Activated CD8-positive, alpha-beta memory T cell treated with anti-CD3 and anti-CD28 coated beads, Interleukin-2, amount 10 ng/mL, durations not matched to agents 7 days and 5 days (primary cell): Measurements from ENCODE around the gene WDPCP. TPM values are rescaled to one million over a fixed set of nuclear protein-coding genes. Genes with fewer than 3 reads are reported as not detected.
"Not testable (repeated sequence)": the region's sequence is repeated elsewhere in the genome, so short reads cannot be mapped to it uniquely, and the experiment has no call there.

Experiments used
- ATAC-seq: fragments of 150-1000 bp; cut with Tn5 transposase; one replicate; pipeline ENCODE4 v1.10.0; 2021; ENCODE audit warnings: moderate library complexity
- CTCF ChIA-PET: fragments of 350-600 bp; sonication (Branson Sonifier 250); formaldehyde crosslinking; loops from one replicate; lab custom pipeline; 2021; ENCODE audit warnings: antibody characterized with exemption; lab: Charles Lee
- DNase-seq: peaks from one replicate; pipeline ENCODE4 v3.0.0-alpha.2; 2020
- H3K27ac Mint-ChIP-seq: one replicate; pipeline ENCODE4 v1.8.0; 2021; ENCODE audit warnings: mild to moderate bottlenecking, mixed read lengths
- H3K27me3 Mint-ChIP-seq: one replicate; pipeline ENCODE4 v1.8.0; 2021; ENCODE audit warnings: mixed read lengths
- H3K36me3 Mint-ChIP-seq: one replicate; pipeline ENCODE4 v1.8.0; 2021; ENCODE audit warnings: mild to moderate bottlenecking, mixed read lengths
- H3K4me1 Mint-ChIP-seq: one replicate; pipeline ENCODE4 v1.8.0; 2021; ENCODE audit warnings: mixed read lengths
- H3K4me3 Mint-ChIP-seq: one replicate; pipeline ENCODE4 v1.8.0; 2021; ENCODE audit warnings: mild to moderate bottlenecking, moderate library complexity, mixed read lengths
- H3K9me3 Mint-ChIP-seq: one replicate; pipeline ENCODE4 v1.8.0; 2022; ENCODE audit warnings: low read depth, mixed read lengths
- total RNA-seq, 2 experiments: library from RNA; stranded (reverse); gene quantifications; one replicate each; pipeline ENCODE4 v1.2.3, GENCODE V29; 2021

WDPCP gene
- total RNA-seq, 2 experiments from 2014 or later: 7.3 to 7.6 TPM

- ATAC-seq, H3K27me3 Mint-ChIP-seq, DNase-seq, H3K36me3 Mint-ChIP-seq, H3K9me3 Mint-ChIP-seq, CTCF ChIA-PET, H3K4me3 Mint-ChIP-seq, H3K4me1 Mint-ChIP-seq, H3K27ac Mint-ChIP-seq: not testable (repeated sequence)
Observed at GRCh38 chr2:63402889-63403288, 185.4 kb downstream of the WDPCP start.

DNA sequence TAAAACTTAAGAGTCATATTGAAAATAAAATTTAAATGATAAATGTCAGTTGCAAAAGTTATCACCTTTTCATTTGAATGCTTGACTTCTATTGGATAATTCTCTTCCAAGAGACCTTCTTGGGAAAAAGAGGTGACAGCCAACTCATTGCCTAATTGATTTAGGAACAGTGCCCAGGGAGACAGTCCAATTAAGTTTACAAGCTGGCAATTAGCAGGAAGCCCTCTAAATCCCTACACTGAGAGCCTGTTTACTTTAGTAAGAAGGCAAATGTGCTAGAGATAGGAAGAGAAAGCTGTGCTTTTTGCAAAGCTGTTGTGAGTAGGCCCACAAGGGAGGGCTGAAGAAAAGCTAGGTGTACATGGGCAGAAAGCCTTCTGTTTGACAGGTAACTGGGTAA, 189.1 kb downstream of the WDPCP start:
- CTCF ChIA-PET: interaction anchor here (1.3 kb wide), 1 partner anchor 24 kb away, joined by 3 read pairs; no protein-coding TSS in a partner anchor
- H3K27me3 Mint-ChIP-seq: no peaks in the 10 kb centered on the region
- H3K36me3 Mint-ChIP-seq: no peaks in the 10 kb centered on the region
- H3K27ac Mint-ChIP-seq: no peak overlapping the region
- H3K9me3 Mint-ChIP-seq: no peaks in the 10 kb centered on the region
- ATAC-seq (no peak), DNase-seq (no peak)
- no peaks in the 10 kb centered on the region for H3K4me1 Mint-ChIP-seq
- no peak overlapping the region for H3K4me3 Mint-ChIP-seq

DNA sequence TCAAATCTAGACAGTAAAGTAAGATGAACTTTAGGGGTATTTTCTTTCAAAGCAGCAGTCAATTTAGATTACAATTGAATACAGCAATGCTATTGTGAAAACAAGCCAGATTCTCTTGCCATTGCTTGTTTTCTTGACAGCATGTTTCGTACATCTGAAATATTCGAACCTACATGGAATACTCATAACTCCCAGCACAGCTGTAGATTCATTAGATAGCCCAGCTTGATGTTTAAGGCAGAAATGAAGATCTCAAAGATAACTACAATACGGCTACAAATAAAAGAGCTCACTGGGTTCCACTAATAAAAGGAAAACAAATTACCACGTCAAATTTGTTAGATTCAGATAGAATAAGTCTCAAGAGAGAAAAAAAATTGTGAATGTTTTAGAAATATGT, 208.8 kb downstream of the WDPCP start:
- ATAC-seq (no peak), DNase-seq (no peak)
- CTCF ChIA-PET: no interaction called here
- H3K9me3 Mint-ChIP-seq: no peaks in the 10 kb centered on the region
- H3K4me1 Mint-ChIP-seq: peaks cover 4% of the 10 kb centered on the region
- H3K4me3 Mint-ChIP-seq: no peak overlapping the region
- H3K27ac Mint-ChIP-seq: no peak overlapping the region
- no peaks in the 10 kb centered on the region for H3K27me3 Mint-ChIP-seq
- H3K36me3 Mint-ChIP-seq: peaks cover 1% of the 10 kb centered on the region

DNA sequence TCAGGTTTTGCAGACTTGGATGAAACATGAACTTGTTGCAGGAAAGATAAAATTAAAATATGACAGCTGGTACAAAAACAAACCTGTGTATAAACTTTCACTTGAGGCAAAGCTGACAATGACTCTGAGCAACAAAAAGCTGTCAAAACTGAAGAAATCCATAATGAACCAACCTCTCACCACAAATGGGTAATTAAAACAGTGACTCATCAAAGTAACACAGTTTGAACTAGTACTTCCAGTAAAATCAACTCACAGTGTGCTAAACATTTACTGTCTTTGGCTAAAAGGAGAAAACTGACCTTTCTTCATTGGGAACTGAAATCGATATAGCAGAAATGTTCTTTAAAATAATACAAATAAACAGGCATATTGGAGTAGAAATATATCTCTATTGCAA, 209.7 kb downstream of the WDPCP start:
- Mint-ChIP-seq H3K27me3 (no peaks in the 10 kb centered on the region), H3K36me3 (peaks cover 1% of the 10 kb centered on the region), H3K27ac (no peak overlapping the region), H3K9me3 (no peaks in the 10 kb centered on the region), H3K4me1 (peaks cover 4% of the 10 kb centered on the region), H3K4me3 (no peak overlapping the region)
- CTCF ChIA-PET: no interaction called here
- no peak for ATAC-seq
- no peak for DNase-seq

DNA sequence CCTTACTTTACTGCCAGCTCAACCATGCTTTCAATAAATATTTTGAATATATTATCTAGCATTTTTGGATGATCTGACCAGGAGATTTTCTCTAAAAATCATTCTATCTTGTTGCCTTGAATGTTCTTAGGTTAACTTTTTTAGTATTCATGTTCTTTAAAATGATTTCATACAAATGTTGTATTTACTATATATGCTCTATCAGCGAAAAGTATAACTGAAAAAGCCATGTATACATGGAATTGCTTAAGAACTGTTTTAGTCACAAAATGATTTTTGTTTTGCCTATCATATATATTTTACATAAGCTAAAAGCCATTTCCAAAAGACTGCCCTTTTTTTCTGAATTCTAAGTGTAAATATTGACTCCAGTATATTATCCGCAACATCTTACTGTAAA, 213.9 kb downstream of the WDPCP start:
- no peak overlapping the region for H3K27ac Mint-ChIP-seq
- H3K4me1 Mint-ChIP-seq: peaks cover 4% of the 10 kb centered on the region
- no peak overlapping the region for H3K4me3 Mint-ChIP-seq
- H3K36me3 Mint-ChIP-seq: peaks cover 3% of the 10 kb centered on the region
- peaks cover 4% of the 10 kb centered on the region for H3K9me3 Mint-ChIP-seq
- ATAC-seq (no peak), DNase-seq (no peak)
- CTCF ChIA-PET: no interaction called here
- H3K27me3 Mint-ChIP-seq: no peaks in the 10 kb centered on the region

DNA sequence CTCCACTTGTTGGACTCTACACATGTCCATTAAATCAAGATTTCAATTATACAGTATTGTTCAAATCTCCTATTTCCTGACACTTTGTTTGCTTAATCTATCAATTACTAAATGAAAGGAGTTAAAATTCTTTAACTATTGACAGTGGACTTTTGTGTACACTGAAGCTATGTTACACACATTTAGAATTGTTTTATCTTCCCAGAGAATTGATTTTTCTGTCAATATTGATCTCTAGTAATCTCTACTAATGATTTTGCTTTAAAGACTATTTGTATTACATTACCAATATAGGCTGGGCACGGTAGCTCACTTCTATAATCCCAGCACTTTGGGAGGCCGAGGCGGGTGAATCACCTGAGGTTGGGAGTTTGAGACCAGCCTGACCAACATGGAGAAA, 215.7 kb downstream of the WDPCP start:
- H3K27me3 Mint-ChIP-seq: no peaks in the 10 kb centered on the region
- ATAC-seq: no peak
- peaks cover 4% of the 10 kb centered on the region for H3K9me3 Mint-ChIP-seq
- H3K4me1 Mint-ChIP-seq: no peaks in the 10 kb centered on the region
- no peak overlapping the region for H3K27ac Mint-ChIP-seq
- peaks cover 3% of the 10 kb centered on the region for H3K36me3 Mint-ChIP-seq
- CTCF ChIA-PET: no interaction called here
- DNase-seq: no peak
- no peak overlapping the region for H3K4me3 Mint-ChIP-seq

DNA sequence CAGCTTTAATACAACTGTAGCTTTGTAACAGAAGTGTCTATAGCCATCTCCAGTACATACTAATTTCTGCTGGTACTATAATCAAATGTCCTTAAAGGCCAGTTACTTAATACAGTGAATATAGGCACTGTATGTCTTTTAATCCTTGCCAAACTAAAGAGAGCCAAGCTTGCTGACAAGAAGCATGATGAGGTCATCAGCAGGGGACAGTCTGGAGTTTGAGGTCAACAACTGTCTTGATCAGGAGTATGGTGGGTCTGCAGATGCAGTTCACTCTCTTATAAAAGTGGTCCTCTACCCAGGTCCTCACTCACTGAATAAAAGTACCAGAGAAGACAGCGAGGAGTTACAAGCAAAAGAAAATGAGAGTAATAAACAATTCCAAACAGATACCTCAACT, 219.1 kb downstream of the WDPCP start:
- no peak for ATAC-seq
- no peaks in the 10 kb centered on the region for H3K4me1 Mint-ChIP-seq
- peaks cover 4% of the 10 kb centered on the region for H3K9me3 Mint-ChIP-seq
- no peak overlapping the region for H3K4me3 Mint-ChIP-seq
- no peak for DNase-seq
- peaks cover 3% of the 10 kb centered on the region for H3K36me3 Mint-ChIP-seq
- no peaks in the 10 kb centered on the region for H3K27me3 Mint-ChIP-seq
- H3K27ac Mint-ChIP-seq: no peak overlapping the region
- CTCF ChIA-PET: no interaction called here

DNA sequence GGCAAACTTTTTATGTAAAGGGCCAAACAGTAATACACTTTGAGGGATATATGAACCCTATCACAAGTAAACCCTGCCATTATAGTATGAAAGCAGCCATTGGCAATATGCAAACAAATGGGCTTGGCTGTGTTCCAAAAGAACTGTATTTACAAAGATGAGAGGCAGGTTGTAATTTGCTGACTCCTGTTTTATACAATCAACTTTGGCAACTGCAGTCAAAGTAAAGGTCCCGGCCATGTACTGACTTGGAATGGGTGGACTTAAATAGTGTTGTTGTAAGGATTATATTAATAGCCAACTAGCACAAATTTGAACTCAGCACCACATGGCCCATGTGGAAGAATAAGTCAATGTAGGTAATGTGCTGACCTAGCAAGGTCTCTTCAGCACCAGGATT, 223.4 kb downstream of the WDPCP start:
- Mint-ChIP-seq H3K9me3 (no peaks in the 10 kb centered on the region), H3K4me1 (peaks cover 6% of the 10 kb centered on the region), H3K27me3 (no peaks in the 10 kb centered on the region), H3K27ac (no peak overlapping the region), H3K36me3 (no peaks in the 10 kb centered on the region), H3K4me3 (no peak overlapping the region)
- CTCF ChIA-PET: no interaction called here
- no peak for DNase-seq
- ATAC-seq: no peak

- DNase-seq, H3K4me1 Mint-ChIP-seq, H3K36me3 Mint-ChIP-seq, H3K27me3 Mint-ChIP-seq, H3K27ac Mint-ChIP-seq, ATAC-seq, H3K4me3 Mint-ChIP-seq: not testable (repeated sequence)
- CTCF ChIA-PET: interaction anchor here (1.2 kb wide), 1 partner anchor 50 kb away, joined by 3 read pairs; no protein-coding TSS in a partner anchor
- H3K9me3 Mint-ChIP-seq: peaks cover 20% of the 10 kb centered on the region
Observed at GRCh38 chr2:63357722-63358121, 230.6 kb downstream of the WDPCP start.

DNA sequence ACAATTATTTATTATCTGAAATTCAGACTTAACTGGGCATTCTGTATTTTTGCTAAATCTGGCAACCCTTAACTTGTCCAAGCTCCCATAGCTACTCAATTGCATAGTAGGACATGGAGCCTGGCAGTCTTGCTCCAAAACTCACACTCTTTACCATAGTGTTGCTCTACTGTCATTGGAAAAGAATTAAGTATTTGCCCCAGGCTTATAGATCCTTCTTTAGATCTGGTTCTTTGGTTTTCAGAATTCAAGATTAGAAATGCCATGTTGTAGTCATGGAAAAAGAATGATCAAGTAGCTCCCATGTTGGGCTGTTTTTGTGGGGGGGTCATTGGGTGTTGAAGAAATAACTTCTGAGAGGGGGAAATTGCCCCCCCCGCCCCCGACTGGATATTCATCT, 240.9 kb downstream of the WDPCP start:
- no peaks in the 10 kb centered on the region for H3K4me1 Mint-ChIP-seq
- H3K4me3 Mint-ChIP-seq: no peak overlapping the region
- CTCF ChIA-PET: no interaction called here
- no peak overlapping the region for H3K27ac Mint-ChIP-seq
- H3K9me3 Mint-ChIP-seq: peaks cover 12% of the 10 kb centered on the region
- no peak for DNase-seq
- ATAC-seq: no peak
- no peaks in the 10 kb centered on the region for H3K27me3 Mint-ChIP-seq
- H3K36me3 Mint-ChIP-seq: peaks cover 4% of the 10 kb centered on the region

DNA sequence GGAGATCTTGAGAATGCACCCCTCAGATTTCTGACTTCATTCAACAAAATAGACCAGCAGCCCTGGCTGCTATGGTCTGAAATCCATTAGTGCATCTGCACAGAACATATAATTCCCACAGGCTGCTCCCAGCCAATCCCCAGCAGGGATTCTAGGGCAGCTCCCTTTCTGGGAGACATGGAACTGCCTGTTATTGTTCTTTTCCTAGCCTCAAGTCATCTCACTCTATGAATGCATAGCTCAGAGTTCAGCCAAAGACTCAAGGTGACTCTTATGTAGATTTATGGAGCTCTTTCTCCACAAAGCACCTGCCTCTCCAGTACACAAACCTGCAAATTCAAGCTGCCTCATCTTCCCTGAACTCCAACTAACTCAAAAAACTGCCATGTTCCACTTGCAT, 241.9 kb downstream of the WDPCP start:
- no peak for ATAC-seq
- Mint-ChIP-seq H3K9me3 (peaks cover 12% of the 10 kb centered on the region), H3K27me3 (no peaks in the 10 kb centered on the region), H3K36me3 (peaks cover 2% of the 10 kb centered on the region), H3K4me3 (no peak overlapping the region), H3K4me1 (no peaks in the 10 kb centered on the region), H3K27ac (no peak overlapping the region)
- no peak for DNase-seq
- CTCF ChIA-PET: no interaction called here

- H3K27me3 Mint-ChIP-seq: no peaks in the 10 kb centered on the region
- DNase-seq (no peak), ATAC-seq (no peak)
- CTCF ChIA-PET: no interaction called here
- H3K4me1 Mint-ChIP-seq: no peaks in the 10 kb centered on the region
- peaks cover 2% of the 10 kb centered on the region for H3K36me3 Mint-ChIP-seq
- no peak overlapping the region for H3K4me3 Mint-ChIP-seq
- peaks cover 10% of the 10 kb centered on the region for H3K9me3 Mint-ChIP-seq
- H3K27ac Mint-ChIP-seq: no peak overlapping the region
Observed at GRCh38 chr2:63345285-63345633, 243.0 kb downstream of the WDPCP start.

GRCh38 chr2:63344575-63345284, 243.5 kb downstream of the WDPCP start:
- no peaks in the 10 kb centered on the region for H3K4me1 Mint-ChIP-seq
- peaks cover 2% of the 10 kb centered on the region for H3K36me3 Mint-ChIP-seq
- H3K4me3 Mint-ChIP-seq: no peak overlapping the region
- H3K9me3 Mint-ChIP-seq: peaks cover 10% of the 10 kb centered on the region
- H3K27ac Mint-ChIP-seq: no peak overlapping the region
- CTCF ChIA-PET: no interaction called here
- H3K27me3 Mint-ChIP-seq: no peaks in the 10 kb centered on the region
- DNase-seq (no peak), ATAC-seq (no peak)

GRCh38 chr2:63343397-63344109, 244.7 kb downstream of the WDPCP start:
- no peak overlapping the region for H3K4me3 Mint-ChIP-seq
- H3K9me3 Mint-ChIP-seq: peaks cover 10% of the 10 kb centered on the region
- H3K4me1 Mint-ChIP-seq: no peaks in the 10 kb centered on the region
- CTCF ChIA-PET: no interaction called here
- ATAC-seq: no peak
- no peaks in the 10 kb centered on the region for H3K27me3 Mint-ChIP-seq
- no peak overlapping the region for H3K27ac Mint-ChIP-seq
- no peak for DNase-seq
- peaks cover 2% of the 10 kb centered on the region for H3K36me3 Mint-ChIP-seq
